Activated CD4-positive, CD25-positive, alpha-beta regulatory T cell (primary cell): Measurements from ENCODE around the gene RNGTT.

Experiments used
- DNase-seq, 4 experiments: peaks; one replicate each; lab custom pipeline; 2025; lab: John Stamatoyannopoulos, UW

RNGTT gene

DNA sequence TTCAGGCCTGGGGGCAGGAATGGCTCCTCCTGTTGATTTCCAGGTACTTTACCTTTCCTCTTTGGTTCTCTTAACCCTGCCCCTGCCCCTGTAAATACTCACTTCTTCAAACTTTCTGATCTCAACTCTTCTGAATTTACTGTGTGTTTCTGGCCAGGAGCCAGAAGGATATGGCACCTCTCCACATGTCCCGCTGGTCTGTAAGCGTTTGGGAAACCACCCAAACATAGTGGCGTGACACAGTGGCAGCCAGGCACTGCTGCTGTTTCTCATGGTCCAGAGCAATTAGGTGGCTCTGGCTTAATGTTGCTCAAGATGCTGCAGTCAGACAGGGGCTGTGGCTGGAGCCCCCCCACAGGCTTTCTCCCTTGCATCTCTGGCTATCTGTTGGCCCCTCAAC is 374.5 kb downstream of the RNGTT start:
- DNase-seq, result no peak

DNA sequence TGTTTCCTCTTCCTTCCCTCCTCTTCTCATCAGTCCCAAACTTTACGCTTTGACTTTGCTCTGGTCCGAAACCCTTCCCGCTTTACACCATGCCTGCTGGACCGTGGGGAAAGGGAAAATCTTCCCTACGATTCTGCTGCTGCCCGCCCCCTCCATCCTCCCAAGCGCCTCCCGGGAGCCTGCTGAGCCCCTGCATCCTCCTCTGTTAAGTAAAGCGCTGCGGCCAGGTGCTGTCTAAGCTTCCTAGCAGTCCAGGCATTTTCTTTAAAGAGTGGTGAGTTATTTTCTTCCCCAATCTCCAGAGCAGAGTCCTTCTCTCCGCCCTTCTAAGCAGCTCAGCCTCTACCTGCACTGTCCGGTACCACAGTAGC is 376.3 kb downstream of the RNGTT start:
- DNase-seq, result no peak

DNA sequence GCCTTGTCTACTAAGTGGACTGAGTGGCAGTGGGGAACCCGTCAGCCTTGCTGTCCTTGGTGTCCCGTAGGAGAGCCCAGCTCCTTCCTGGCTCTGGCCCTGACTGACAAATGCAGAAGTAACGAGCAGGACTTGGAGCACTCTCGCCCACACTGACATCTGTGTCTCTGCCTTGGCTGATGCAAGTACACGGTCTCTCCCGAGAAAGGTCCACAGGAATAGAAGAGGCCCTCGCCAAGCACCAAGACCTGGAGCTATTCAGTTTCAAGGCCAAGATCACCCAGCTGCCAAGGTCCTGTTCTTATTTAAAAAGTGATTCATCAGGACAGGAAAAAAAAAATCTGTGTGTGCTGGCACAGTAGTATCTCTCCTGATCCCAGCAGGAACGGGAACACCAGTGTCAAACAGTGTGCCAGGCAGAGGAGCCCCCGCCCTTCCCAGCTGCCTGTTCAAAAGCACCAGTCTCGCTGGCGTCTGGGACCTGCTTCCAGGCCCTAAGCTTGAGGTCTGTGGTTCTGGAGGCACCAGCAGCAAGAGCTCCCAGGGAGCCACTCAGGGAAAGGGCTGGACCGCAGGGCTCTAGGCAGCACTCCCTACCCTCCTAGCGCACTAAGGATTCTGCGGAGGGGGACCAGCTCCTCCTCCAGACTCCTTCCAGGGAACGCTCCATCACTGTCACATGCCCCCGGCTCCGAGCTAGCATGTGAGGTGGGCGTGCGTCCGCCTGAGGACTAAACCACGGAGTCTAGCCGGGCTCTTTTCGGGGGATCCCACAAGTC is 376.9 kb downstream of the RNGTT start:
- no peak for DNase-seq

DNA sequence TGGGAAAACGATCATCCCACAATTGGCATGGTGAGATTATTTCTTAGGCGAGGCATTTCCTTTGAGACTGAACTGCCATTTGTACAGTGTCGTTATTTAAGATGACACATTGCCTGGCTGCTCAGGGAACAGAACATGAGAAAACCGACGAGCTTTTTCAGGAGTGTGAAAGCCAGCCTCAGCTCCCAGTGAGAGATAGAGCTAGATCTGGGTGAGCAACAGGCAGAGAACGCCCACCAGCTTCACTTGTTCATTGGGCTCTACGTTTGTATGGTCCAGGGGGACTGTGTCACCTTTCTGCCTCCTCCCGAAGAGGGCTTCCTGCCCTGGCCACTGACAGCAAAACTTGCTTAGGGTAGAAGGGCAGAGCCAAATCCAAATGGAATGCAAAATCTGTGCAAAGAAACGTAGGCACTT is 378.1 kb downstream of the RNGTT start:
- DNase-seq, result no peak

DNA sequence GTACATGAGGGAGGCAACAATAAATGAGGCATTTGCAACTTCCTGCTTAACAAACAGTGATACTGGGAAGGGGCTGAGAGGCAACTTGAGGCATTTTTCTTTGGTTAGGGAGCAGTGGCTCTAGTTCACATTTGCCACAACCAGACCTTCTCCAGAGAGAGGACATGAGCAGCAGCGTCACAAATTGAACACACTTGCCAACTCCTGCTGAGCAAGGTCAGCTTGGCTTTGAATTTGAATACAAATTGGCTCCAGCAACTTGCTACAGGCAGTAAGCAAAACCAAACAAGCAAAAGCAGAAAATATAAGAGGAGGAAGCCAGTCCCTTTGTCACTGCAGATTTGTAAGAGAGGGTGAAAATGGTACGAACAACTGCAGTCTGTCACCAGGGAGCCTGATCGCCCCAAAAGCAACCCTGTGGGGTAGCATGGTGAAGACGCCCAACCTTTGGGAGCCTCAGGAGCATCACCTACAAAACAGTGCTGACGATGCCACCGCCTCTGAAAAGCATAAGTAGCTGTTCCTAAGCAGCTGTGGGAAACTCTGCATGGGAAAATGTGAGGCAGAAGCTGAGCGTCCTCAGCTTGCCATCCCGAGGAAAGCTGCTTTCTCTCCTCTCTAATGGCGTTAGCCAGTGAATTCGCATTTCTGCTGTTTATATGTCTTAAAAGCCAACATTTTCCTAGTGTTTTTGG is 378.7 kb downstream of the RNGTT start:
- DNase-seq, result no peak

DNA sequence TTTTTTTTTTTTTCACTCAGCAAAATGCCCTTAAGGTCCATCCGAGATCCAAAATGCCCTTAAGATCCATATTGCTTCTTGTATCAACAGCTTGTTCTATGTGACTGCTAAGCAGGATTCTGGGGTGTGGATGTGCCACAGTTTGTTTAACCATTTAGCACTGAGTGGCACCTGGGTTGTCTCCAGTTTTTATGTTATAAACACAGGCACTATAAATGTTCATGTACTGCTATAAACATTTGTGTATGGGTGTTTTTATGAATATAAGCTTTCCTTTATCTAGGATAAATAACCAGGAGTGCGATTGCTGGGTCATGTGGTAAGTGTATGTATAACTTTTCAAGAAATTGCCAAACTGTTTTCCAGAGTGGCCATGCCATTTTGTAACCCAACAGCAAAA is 386.0 kb downstream of the RNGTT start:
- DNase-seq, result no peak

DNA sequence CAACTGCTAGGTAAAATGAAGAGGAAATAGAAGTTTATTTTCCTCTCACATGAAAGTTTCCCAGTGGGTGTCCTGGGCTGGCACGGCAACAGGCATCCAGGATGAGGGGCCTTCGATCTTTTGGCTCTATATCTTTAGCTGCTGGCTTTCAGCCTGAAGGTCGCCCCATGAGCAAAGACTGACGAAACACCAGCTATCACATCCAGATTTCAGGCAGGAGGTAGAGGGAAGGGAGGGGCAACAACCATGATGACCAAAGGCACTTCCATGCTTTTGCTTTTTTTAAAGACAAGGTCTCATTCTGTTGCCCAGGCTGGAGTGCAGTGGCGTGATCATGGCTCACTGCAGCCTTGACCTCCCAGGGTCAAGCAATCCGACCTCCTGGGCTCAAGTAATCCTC is 387.9 kb downstream of the RNGTT start:
- DNase-seq, result no peak

DNA sequence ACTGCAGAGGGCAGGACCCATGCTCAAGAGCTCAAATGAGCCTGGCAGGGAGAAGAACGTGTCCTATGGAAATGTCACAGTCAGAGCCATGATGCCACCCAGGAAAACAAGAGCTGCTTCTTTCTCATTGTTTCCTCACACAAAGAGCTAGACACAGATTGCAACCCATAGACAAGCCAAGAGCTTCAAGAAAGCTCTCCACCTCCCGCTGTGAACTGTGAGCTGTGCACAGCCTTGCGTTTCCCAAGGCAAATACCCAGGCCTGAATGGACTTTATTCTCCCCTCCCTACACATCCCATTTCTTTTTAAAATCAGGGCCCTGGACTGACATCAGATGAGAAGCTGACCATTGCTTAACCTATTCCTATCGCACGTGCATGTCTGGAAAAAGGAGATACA is 388.8 kb downstream of the RNGTT start:
- DNase-seq, result no peak

DNA sequence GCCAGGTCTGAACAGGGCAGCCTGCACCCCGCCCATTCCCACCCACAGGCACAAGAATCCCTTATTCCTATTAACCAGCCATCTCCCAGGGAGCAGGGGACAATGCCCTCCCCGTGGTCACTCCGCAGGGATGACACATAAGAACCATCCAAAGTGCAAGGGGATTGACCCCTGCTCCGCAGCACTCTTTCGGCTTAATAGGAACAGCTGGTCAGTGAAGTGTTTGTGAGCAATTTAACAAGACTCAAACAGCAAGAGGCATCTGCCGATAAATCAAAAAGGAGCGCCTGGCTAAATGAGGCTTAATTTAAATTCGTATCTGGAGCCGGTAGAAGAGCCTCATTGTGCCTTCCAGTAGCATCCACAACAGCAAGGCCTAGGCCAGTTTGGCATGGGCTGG is 389.4 kb downstream of the RNGTT start:
- DNase-seq, result no peak

DNA sequence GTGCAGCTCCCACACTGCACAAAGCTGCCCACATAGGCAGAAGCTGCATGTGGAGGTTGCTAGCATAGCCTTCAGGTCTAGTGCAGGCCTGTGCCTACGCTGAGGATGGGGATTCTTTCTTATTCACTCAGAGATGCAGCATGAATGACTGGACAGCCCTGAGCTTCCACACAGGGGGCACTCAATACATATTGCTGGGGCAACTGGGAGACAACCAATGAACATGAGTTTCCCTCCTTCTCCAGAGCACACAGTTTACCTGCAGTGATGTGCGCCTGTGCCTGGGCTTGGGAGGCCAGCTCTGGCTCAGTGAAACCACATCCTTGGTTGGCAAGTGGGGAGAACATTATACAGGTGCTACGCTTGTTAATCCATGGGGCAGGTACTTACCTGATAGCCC is 389.9 kb downstream of the RNGTT start:
- no peak for DNase-seq

DNA sequence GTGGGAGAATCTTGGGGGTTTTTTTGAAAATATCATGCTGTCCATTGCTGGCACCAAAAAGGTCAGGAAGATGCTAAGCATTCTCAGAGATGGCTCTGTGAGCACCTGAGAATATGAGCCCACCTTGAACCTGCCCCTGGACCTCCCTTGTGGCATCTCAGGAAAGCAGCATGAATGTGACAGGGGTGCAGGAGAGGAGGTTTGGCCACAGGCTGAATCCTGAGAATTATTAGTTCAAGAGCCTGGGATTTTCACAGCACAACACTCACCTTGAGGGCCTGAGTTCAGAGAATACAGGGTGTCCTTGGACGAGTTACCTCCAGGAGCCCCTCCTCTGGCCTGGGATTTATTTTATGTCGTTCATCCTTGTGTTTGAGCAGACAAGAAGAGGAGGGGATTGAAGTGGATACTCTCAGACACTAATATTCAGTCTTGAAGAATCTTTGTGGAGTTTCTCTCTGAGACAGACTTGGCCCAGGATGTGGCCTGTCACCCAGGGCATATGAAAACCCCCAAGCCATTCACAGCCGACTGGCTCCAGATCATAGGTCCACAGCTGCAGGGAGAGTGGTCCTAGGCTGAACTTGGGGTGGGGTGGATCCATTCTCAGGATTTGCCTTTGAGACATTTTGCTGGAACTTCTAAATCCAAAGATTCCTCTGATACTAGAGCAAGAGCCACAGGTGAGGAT is 390.8 kb downstream of the RNGTT start:
- no peak for DNase-seq

DNA sequence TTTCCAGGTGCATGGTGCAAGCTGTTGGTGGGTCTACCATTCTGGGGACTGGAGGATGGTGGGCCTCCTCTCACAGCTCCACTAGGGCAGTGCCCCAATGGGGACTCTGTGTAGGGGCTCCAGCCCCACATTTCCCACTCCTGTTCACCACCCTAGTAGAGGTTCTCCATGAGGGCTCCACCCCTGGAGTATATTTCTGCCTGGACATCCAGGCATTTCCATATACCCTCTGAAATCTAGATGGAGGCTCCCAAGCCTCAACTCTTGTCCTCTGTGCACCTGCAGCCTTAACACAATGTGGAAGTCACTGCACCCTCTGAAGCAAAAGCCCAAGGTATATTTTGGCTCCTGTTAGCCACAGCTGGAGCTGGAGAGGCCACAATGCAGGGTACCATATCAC is 393.5 kb downstream of the RNGTT start:
- DNase-seq, result no peak

DNA sequence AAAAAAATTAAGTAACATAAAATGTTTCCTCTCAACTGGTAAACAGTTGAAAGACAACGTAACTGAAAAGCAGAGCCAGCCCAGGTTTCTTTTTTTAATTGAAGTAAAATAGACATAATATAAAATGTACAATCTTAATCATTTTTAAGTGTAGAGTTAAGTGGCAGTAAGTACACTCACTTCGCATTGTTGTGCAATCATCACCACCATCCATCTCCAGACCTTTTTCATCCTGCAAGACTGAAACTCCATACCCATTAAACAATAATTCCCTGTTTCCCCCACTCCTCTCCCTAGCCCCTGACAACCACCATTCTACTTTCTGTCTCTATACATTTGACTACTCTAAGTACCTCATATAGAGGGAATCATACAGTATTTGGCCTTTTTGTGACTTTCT is 395.7 kb downstream of the RNGTT start:
- no peak for DNase-seq

DNA sequence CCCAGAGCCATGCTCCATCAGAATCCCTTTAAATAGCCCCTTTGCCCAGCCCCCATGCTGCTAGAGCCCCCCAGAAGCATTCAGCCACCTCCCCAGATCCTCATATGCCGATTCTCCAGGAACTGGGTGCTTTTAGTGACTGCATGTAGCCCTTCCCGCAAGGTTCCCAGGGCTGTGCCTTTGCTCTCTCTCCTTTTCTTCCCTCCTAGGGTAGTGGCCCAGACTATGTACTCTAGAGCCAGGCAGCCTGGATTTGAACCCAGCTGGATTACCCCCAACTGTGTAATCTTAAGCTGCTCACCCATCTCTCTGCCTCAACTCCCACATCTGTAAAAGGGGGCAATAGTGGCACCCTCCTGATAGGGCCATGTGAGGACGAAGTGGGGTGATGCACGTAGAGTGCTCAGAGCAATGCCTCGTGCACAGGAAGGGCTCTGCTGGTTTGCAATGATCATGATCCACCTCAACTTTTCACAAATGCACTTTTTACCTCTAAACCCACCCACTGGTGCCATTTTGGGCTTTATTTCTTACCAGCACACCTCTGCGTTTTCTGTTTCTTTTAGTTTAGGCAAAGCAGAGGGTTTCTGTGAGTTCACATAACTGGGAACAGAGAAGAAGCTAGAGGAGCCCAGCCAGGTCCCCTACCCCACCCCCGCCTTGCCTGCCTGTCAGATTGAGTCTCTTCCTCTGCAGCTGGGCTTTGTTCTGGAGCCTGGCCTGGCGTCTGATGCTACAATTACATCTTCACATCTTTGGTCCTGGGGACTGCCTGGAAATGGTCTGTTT is 396.5 kb downstream of the RNGTT start:
- no peak for DNase-seq

DNA sequence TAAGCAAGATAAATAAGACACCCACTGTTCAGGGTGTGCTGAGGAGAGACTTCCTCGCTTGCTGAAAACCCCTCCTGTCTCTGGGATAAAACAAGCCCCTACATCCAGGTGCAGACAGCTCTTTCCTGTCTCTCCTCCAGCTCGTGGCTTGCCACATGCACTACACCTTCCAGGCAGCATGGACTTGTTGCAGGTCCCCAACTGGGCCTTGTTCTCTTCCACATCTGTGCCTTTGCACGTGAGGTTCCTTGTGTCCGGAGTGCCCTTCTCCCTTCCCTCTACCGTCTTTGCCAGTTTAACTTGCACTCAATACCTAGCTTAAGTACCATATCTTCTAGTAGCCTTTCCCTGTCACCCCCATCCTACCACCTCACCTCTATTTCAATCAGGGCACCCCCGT is 397.6 kb downstream of the RNGTT start:
- no peak for DNase-seq

DNA sequence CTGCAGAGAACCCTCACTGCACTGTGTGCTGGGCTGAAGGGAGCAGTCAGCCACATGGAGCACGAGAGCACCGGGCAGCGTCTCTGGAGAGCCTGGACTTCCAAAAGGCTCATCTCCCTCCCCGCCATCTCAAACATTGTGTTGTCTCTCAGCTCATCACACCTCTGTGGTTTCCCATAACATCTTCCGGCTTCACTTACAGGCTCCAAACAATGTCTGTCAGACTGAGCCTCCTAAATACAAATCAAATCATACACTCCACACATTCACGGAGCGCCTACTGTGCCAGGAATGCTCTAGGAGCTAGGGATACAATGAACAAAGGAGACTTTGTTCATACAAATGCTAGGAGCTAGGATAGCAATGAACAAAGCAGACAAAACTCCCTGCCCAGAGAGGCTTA is 398.0 kb downstream of the RNGTT start:
- DNase-seq, result no peak

DNA sequence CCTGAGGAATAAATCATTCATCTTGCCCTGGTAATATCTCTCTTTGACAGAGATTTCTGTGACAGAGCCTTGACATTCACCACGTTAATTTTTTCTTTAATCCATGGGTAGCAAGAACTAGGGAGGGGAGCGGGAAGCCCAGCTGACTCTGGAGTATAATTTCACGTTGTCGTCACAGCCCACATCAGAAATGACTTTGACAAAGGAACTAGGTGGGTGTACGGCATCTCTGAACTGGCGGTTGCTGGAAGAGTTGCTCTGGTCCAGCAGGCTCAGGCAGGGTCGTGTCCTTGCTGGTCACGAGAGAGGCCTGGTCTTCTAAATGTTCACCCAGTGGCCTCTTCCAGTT is 400.2 kb downstream of the RNGTT start:
- no peak for DNase-seq

DNA sequence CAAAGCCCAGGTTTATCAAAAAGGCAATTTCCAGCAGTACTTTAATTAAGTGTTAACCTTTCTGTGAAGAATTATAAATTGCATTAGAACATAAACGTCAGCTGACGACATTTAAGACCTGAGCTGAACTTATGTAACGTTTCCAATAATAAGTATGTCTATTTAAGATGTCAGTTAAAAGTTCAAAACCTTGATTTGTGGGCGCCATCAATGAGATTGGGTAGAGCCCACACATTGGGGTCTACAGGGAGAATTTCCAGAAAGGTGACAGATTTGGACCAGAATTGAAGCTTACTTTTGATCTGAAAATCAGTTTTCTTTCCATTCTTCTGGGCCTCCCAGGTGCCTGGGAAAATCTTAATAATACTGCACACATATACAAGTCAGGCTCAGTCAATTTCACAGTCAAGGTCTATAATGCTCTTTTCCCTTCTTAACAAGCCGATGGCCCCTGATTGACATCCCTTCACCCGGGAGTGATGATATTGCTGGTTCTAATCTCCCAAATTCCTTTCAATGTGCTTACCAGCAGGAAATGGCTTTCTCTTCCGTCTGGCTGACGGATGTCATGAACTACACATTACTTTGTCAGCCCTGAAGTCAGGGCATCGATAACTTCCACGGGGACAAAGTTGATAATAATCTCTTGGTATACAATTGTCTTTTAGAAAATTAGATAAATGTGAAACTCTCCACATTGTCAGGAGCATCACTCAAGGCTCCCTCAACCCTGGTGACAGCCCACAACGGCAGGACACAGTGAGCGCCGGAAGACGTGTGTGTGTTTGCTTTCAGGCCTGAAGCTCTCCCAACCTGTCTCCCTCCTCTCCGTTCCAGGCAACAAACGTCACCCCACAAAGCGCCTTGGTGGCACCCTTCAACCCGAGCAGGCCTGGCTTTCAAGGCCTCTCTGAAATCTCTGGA is 400.8 kb downstream of the RNGTT start:
- no peak for DNase-seq

DNA sequence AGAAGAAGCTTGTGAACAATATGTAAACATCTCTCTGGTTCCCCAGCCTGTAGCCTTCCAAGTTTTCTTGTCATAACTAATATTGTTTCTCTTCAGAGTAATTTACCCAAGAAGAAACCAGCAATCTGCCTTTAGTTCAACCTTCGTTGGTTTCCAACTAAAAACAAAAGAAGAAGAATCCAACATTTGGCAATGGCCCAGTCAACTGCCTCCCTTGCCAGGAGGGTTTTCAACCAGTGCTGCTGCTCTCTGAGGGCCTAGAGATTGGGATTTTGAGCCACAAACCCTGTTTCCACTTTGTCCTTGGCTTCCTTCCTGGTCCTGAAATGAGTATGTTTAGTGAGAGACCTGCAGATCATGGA is 401.5 kb downstream of the RNGTT start:
- DNase-seq, result no peak

DNA sequence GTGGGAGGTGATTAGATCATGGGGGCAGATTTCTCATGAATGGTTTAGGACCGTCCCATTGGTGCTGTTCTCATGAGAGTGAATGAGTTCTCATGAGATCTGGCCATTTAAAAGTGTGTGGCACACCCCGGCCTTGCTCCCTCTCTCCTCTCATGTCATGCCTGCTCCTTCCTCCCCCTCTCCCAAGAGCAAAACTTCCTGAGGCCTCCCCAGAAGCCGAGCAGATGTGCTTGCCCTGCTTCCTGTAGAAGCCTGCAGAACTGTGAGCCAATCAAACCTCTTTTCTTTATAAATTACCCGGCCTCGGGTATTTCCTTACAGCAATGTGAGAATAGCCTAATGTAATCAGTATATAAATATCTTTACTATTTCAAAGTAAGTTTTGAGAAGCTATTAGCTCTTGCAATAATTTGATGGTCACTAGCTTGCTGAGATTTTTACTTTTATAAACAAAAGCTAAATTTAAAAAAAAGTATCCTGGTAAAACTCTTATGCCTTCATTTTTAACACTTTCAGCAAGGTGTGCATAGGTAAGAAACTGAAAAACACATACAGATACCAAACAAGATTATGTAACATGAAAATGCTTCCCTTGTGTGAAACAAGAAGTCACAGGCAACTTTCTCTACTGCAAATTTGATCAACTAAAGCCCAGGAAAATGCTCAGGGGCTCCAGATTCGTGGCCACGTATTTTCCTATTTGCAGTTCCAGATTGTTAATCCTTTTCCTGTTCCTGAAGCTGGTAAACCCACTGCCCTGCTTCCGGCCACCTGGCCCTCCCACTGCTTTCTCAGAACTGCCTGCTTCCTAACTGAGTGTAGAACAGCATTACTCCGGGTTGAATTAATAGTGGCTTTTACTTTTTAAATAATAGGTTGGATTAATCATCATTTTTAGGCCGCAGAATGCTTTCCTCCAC is 402.1 kb downstream of the RNGTT start:
- no peak for DNase-seq
